Endodermal cell (in vitro differentiated cells): ENCODE measurements around the gene PLAC1. TPM values are rescaled to one million over a fixed set of nuclear protein-coding genes. Genes with fewer than 3 reads are reported as not detected.

Experiments used
- DNase-seq: peaks from one replicate; pipeline ENCODE4 v3.0.0-alpha.2; 2017
- H3K27ac ChIP-seq: 2 replicates; pipeline ENCODE4 v1.5.1; 2013; ENCODE audit warnings: mild to moderate bottlenecking, low read depth, low read length, moderate library complexity
- H3K27me3 ChIP-seq: 2 replicates; pipeline ENCODE4 v1.6.1; 2013; ENCODE audit warnings: mild to moderate bottlenecking, low read length, moderate library complexity; ENCODE audit not compliant: insufficient read depth, control insufficient read depth, poor library complexity, severe bottlenecking
- H3K36me3 ChIP-seq: 2 replicates; pipeline ENCODE4 v1.7.0; 2013; ENCODE audit warnings: mild to moderate bottlenecking, low read length, moderate library complexity; ENCODE audit not compliant: control insufficient read depth, insufficient read depth
- H3K4me1 ChIP-seq: one replicate; pipeline ENCODE4 v1.7.0; 2013; ENCODE audit warnings: low read length; ENCODE audit not compliant: control insufficient read depth, insufficient read depth
- H3K4me3 ChIP-seq: 2 replicates; pipeline ENCODE4 v1.5.1; 2013; ENCODE audit warnings: mild to moderate bottlenecking, low read length, moderate library complexity
- H3K9ac ChIP-seq: 2 replicates; pipeline ENCODE4 v1.6.1; 2013; ENCODE audit warnings: mild to moderate bottlenecking, low read length, moderate library complexity; ENCODE audit not compliant: poor library complexity, severe bottlenecking; ENCODE audit errors: extremely low read depth
- H3K9me3 ChIP-seq: 2 replicates; pipeline ENCODE4 v1.6.1; 2013; ENCODE audit warnings: mild to moderate bottlenecking, low read length, moderate library complexity; ENCODE audit not compliant: control insufficient read depth
- H3K27ac Mint-ChIP-seq: 2 replicates; pipeline ENCODE4 v1.8.0; 2020; ENCODE audit warnings: mixed read lengths
- H3K27me3 Mint-ChIP-seq: 2 replicates; pipeline ENCODE4 v1.8.0; 2021; ENCODE audit warnings: mild to moderate bottlenecking, mixed read lengths; ENCODE audit not compliant: insufficient read depth
- H3K36me3 Mint-ChIP-seq: 2 replicates; pipeline ENCODE4 v1.8.0; 2020; ENCODE audit warnings: low read depth, mixed read lengths
- H3K4me1 Mint-ChIP-seq: 2 replicates; pipeline ENCODE4 v1.8.0; 2020; ENCODE audit warnings: mixed read lengths
- H3K4me3 Mint-ChIP-seq: 2 replicates; pipeline ENCODE4 v1.8.0; 2020; ENCODE audit warnings: mild to moderate bottlenecking, moderate library complexity, mixed read lengths
- H3K9me3 Mint-ChIP-seq: 2 replicates; pipeline ENCODE4 v1.8.0; 2020; ENCODE audit warnings: mild to moderate bottlenecking, mixed read lengths
- CTCF ChIP-seq: fragments of 200-600 bp; sonication (generic); conservative IDR thresholded peaks from 2 replicates; pipeline ENCODE4 v1.5.0; 2021; ENCODE audit warnings: antibody characterized with exemption, mild to moderate bottlenecking
- WGBS, 2 experiments: methylation state at CpG; one replicate each; pipeline versions ENCODE4 v1.1.5 to v1.1.7; 2013; ENCODE audit warnings: missing lambda C conversion rate in 2 of 2, mixed read lengths in 1 of 2; ENCODE audit not compliant: insufficient coverage in 1 of 2, insufficient read length in 1 of 2; 5-methylcytosine and 5-hydroxymethylcytosine counted together
- total RNA-seq, 2 donors: library from RNA; stranded (reverse); fragmentation: NEBNext Ultra II Directional in 1 of 2; extraction: Animal tissue kit (Norgen Biotek cat#: 25700) in 1 of 2; gene quantifications; 2 replicates in 1 of 2; 3 replicates in 1 of 2; pipeline ENCODE4 v1.2.1, GENCODE V29; 2021

The PLAC1 gene
- total RNA-seq, 2 donors from 2014 or later: not detected

- H3K36me3 Mint-ChIP-seq: no peaks in the 10 kb centered on the region
- Histone ChIP-seq H3K9me3 (no peaks in the 10 kb centered on the region), H3K9ac (no peak overlapping the region), H3K27ac (no peak overlapping the region), H3K27me3 (no peaks in the 10 kb centered on the region), H3K4me3 (no peak overlapping the region), H3K4me1 (no peaks in the 10 kb centered on the region), H3K36me3 (no peaks in the 10 kb centered on the region)
- peaks cover 10% of the 10 kb centered on the region for H3K4me1 Mint-ChIP-seq
- H3K27me3 Mint-ChIP-seq: peaks cover 6% of the 10 kb centered on the region
- no peak for TF ChIP-seq CTCF
- H3K27ac Mint-ChIP-seq: no peak overlapping the region
- H3K4me3 Mint-ChIP-seq: no peak overlapping the region
- no peak for DNase-seq
- H3K9me3 Mint-ChIP-seq: peaks cover 55% of the 10 kb centered on the region
- WGBS, 2 experiments: 67 to 98% methylated on average over 3 to 4 of the region's 5 CpGs
Measured at GRCh38 chrX:134572816-134573682, 85.2 kb downstream of the PLAC1 start.

GRCh38 chrX:134571796-134572195 is 86.5 kb downstream of the PLAC1 start:
- no peak for DNase-seq
- 10 to 23% methylated on average over 2 to 4 of the region's 5 CpGs for WGBS, 2 experiments

GRCh38 chrX:134570899-134571298 is 87.4 kb downstream of the PLAC1 start:
- WGBS, 2 experiments: 75% methylated on average over 2 of the region's 2 CpGs; no CpG with 5 or more reads in 1 of the 2 experiments
- no peak for DNase-seq
- TF ChIP-seq CTCF: no peak
- H3K36me3 ChIP-seq: no peaks in the 10 kb centered on the region
- no peaks in the 10 kb centered on the region for H3K4me1 ChIP-seq
- peaks cover 10% of the 10 kb centered on the region for H3K4me1 Mint-ChIP-seq
- H3K4me3 Mint-ChIP-seq: no peak overlapping the region
- H3K27ac Mint-ChIP-seq: no peak overlapping the region
- H3K4me3 ChIP-seq: no peak overlapping the region
- no peak overlapping the region for H3K9ac ChIP-seq
- H3K9me3 ChIP-seq: no peaks in the 10 kb centered on the region
- H3K9me3 Mint-ChIP-seq: peaks cover 53% of the 10 kb centered on the region
- no peaks in the 10 kb centered on the region for H3K36me3 Mint-ChIP-seq
- no peak overlapping the region for H3K27ac ChIP-seq
- H3K27me3 ChIP-seq: no peaks in the 10 kb centered on the region
- peaks cover 8% of the 10 kb centered on the region for H3K27me3 Mint-ChIP-seq

More at GRCh38 chrX:134571796-134572195, 86.5 kb downstream of the PLAC1 start:
- Histone ChIP-seq H3K27ac (no peak overlapping the region), H3K36me3 (no peaks in the 10 kb centered on the region), H3K9ac (no peak overlapping the region), H3K4me3 (no peak overlapping the region), H3K4me1 (no peaks in the 10 kb centered on the region), H3K9me3 (no peaks in the 10 kb centered on the region), H3K27me3 (no peaks in the 10 kb centered on the region)
- no peak for TF ChIP-seq CTCF
- Mint-ChIP-seq H3K36me3 (no peaks in the 10 kb centered on the region), H3K9me3 (peaks cover 51% of the 10 kb centered on the region), H3K4me3 (no peak overlapping the region), H3K27me3 (peaks cover 8% of the 10 kb centered on the region), H3K27ac (no peak overlapping the region), H3K4me1 (peaks cover 10% of the 10 kb centered on the region)
